ENCODE data around the gene NFYC.

The NFYC gene

GRCh38 chr1:40810927-40811326, 119.4 kb downstream of the NFYC start:
- H3K4me3 ChIP-seq (ENCODE audit: low read depth, low read length) = no peak overlapping the region
- in situ Hi-C loops (cut with HindIII; ENCODE audit: low sequenced_read_pairs) = no loop called here
- no peak for DNase-seq (ENCODE audit: low read depth, low spot score)
- TF ChIP-seq CTCF (IDR thresholded peaks at IDR 0.05; ENCODE audit: low read depth, low read length) = no peak

- in situ Hi-C loops (cut with HindIII; ENCODE audit: low sequenced_read_pairs) = no loop called here
- DNase-seq (ENCODE audit: low read depth, low spot score) = no peak
- no peak for TF ChIP-seq CTCF (IDR thresholded peaks at IDR 0.05; ENCODE audit: low read depth, low read length)
- no peak overlapping the region for H3K4me3 ChIP-seq (ENCODE audit: low read depth, low read length)
Observed at GRCh38 chr1:40815420-40815819, 123.9 kb downstream of the NFYC start.

- no peak overlapping the region for H3K4me3 ChIP-seq (ENCODE audit: low read depth, low read length)
- no peak for DNase-seq (ENCODE audit: low read depth, low spot score)
- in situ Hi-C loops (cut with HindIII; ENCODE audit: low sequenced_read_pairs) = no loop called here
- TF ChIP-seq CTCF (IDR thresholded peaks at IDR 0.05; ENCODE audit: low read depth, low read length) = no peak
Observed at GRCh38 chr1:40817791-40818263, 126.3 kb downstream of the NFYC start.

GRCh38 chr1:40818264-40818961, 126.9 kb downstream of the NFYC start:
- no peak for DNase-seq (ENCODE audit: low read depth, low spot score)
- in situ Hi-C loops (cut with HindIII; ENCODE audit: low sequenced_read_pairs) = no loop called here
- no peak for TF ChIP-seq CTCF (IDR thresholded peaks at IDR 0.05; ENCODE audit: low read depth, low read length)
- peak overlapping the region; percentile 10 for H3K4me3 ChIP-seq (ENCODE audit: low read depth, low read length)

- no peak for TF ChIP-seq CTCF (IDR thresholded peaks at IDR 0.05; ENCODE audit: low read depth, low read length)
- no peak overlapping the region for H3K4me3 ChIP-seq (ENCODE audit: low read depth, low read length)
- DNase-seq (ENCODE audit: low read depth, low spot score) = no peak
- in situ Hi-C loops (cut with HindIII; ENCODE audit: low sequenced_read_pairs) = no loop called here
Observed at GRCh38 chr1:40819101-40819500, 127.6 kb downstream of the NFYC start.

GRCh38 chr1:40820251-40820797, 128.8 kb downstream of the NFYC start:
- no peak overlapping the region for H3K4me3 ChIP-seq (ENCODE audit: low read depth, low read length)
- in situ Hi-C loops (cut with HindIII; ENCODE audit: low sequenced_read_pairs) = no loop called here
- TF ChIP-seq CTCF (IDR thresholded peaks at IDR 0.05; ENCODE audit: low read depth, low read length) = no peak
- no peak for DNase-seq (ENCODE audit: low read depth, low spot score)

Data from astrocyte of the spinal cord (primary cell).